Activated CD4-positive, alpha-beta T cell treated with anti-CD3 and anti-CD28 coated beads, Interleukin-2, amount 50 U/mL, for 16 hours (primary cell): Measurements from ENCODE around the gene CENPB.
"Not testable (repeated sequence)": the region's sequence is repeated elsewhere in the genome, so short reads cannot be mapped to it uniquely, and the experiment has no call there.

ENCODE experiments used
- DNase-seq: peaks from one replicate; pipeline ENCODE4 v3.0.0-alpha.2; 2020

CENPB gene

GRCh38 chr20:3786665-3787323, at the start of gene CENPB:
TSS of gene CENPB (minus strand) at chr20:3786740. CDS start at chr20:3786483, 257 bp downstream.
- DNase-seq: peak; percentile 90

- DNase-seq: no peak
These were observed 49.6 kb upstream of the CENPB start for GRCh38 chr20:3836132-3836531.

GRCh38 chr20:3829891-3830290, 43.4 kb upstream of the CENPB start:
- not testable (repeated sequence) for DNase-seq

GRCh38 chr20:3828798-3829197, 42.3 kb upstream of the CENPB start:
- no peak for DNase-seq

GRCh38 chr20:3826420-3826819, 39.9 kb upstream of the CENPB start:
- no peak for DNase-seq

GRCh38 chr20:3825526-3825925, 39.0 kb upstream of the CENPB start:
- no peak for DNase-seq

- DNase-seq: no peak
These were observed 37.3 kb upstream of the CENPB start for GRCh38 chr20:3823881-3824280.

- no peak for DNase-seq
These were observed 35.5 kb upstream of the CENPB start for GRCh38 chr20:3821996-3822395.

GRCh38 chr20:3820901-3821727, 34.6 kb upstream of the CENPB start:
- DNase-seq: no peak

GRCh38 chr20:3820048-3820900, 33.7 kb upstream of the CENPB start, which contains the start of gene AP5S1:
TSS of gene AP5S1 (plus strand) at chr20:3820547. CDS start at chr20:3822118, 1,571 bp downstream.
- DNase-seq: peak; percentile 96

- no peak for DNase-seq
These were observed 33.0 kb upstream of the CENPB start for GRCh38 chr20:3819411-3820047.

GRCh38 chr20:3818155-3819151, 31.9 kb upstream of the CENPB start:
- no peak for DNase-seq

GRCh38 chr20:3815703-3816315, 29.3 kb upstream of the CENPB start:
- DNase-seq: peak; percentile 51

- DNase-seq: no peak
These were observed 28.5 kb upstream of the CENPB start for GRCh38 chr20:3814928-3815495.

GRCh38 chr20:3813848-3814581, 27.5 kb upstream of the CENPB start:
- DNase-seq: no peak

- DNase-seq: no peak
These were observed 26.7 kb upstream of the CENPB start for GRCh38 chr20:3812975-3813847.

- DNase-seq: no peak
These were observed 25.7 kb upstream of the CENPB start for GRCh38 chr20:3812259-3812681.

GRCh38 chr20:3811467-3812258, 25.1 kb upstream of the CENPB start:
- DNase-seq: peak; percentile 95
